NCI-H146 treated with DMSO at 0.1 percent for 48 hours (cell line): ENCODE data around the gene SCGB1C1.
"Not testable (repeated sequence)": the region's sequence is repeated elsewhere in the genome, so short reads cannot be mapped to it uniquely, and the experiment has no call there.

Experiments used
- DNase-seq: peaks from one replicate; lab custom pipeline; 2025; ENCODE audit not compliant: unreplicated experiment; lab: John Stamatoyannopoulos, UW

The SCGB1C1 gene

GRCh38 chr11:216081-216974, 23.4 kb downstream of the SCGB1C1 start:
- no peak for DNase-seq

- DNase-seq, result no peak
Measured at GRCh38 chr11:217704-218103, 24.8 kb downstream of the SCGB1C1 start.

GRCh38 chr11:218815-219593, 26.1 kb downstream of the SCGB1C1 start:
- DNase-seq, result no peak

GRCh38 chr11:220641-221215, 27.9 kb downstream of the SCGB1C1 start:
- not testable (repeated sequence) for DNase-seq

GRCh38 chr11:221539-221938, 28.7 kb downstream of the SCGB1C1 start:
- DNase-seq, result no peak

GRCh38 chr11:221998-222789, 29.3 kb downstream of the SCGB1C1 start:
- no peak for DNase-seq

- DNase-seq, result no peak
Measured at GRCh38 chr11:223026-223789, 30.3 kb downstream of the SCGB1C1 start.

- DNase-seq, result no peak
Measured at GRCh38 chr11:223884-224283, 31.0 kb downstream of the SCGB1C1 start.

- DNase-seq, result no peak
Measured at GRCh38 chr11:224424-224823, 31.5 kb downstream of the SCGB1C1 start.

GRCh38 chr11:225734-226453, 33.0 kb downstream of the SCGB1C1 start:
- no peak for DNase-seq

- no peak for DNase-seq
Measured at GRCh38 chr11:227824-228379, 35.0 kb downstream of the SCGB1C1 start.

GRCh38 chr11:230431-230830, 37.6 kb downstream of the SCGB1C1 start:
- DNase-seq, result no peak

GRCh38 chr11:232783-233565, 40.1 kb downstream of the SCGB1C1 start:
- no peak for DNase-seq

- DNase-seq, result no peak
Measured at GRCh38 chr11:235180-235579, 42.3 kb downstream of the SCGB1C1 start.

GRCh38 chr11:235609-235996, 42.7 kb downstream of the SCGB1C1 start:
- peak; percentile 26 for DNase-seq

GRCh38 chr11:235997-236773, 43.3 kb downstream of the SCGB1C1 start, which contains the start of gene SIRT3:
Gene SIRT3 (minus strand): TSS chr11:236342. CDS start chr11:236328, 14 bp downstream.
- peak; percentile 67 for DNase-seq
